ENCODE data around the gene SPRR3.
"Not testable (repeated sequence)": the region's sequence is repeated elsewhere in the genome, so short reads cannot be mapped to it uniquely, and the experiment has no call there.

SPRR3 gene

DNA sequence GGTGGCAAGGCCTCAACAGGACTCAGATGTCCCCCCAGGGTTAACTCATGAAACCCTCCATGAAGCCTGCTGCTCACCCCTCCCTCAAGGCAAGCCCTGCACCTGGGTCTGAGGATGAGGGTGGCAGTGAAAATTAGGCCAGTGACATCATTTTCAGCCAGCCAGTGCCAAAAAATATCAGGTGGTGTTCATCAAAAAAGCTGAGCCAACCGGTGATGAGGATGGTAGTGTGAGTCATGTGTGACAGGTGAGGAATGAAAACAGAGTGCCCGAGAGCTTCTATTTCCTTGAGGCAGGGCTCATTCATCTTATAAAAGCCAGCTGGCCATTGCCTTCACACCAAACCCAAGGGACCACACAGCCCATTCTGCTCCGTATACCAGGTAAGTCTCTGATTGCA, 17.8 kb upstream of the SPRR3 start, which contains the start of gene SPRR1A:
TSS of gene SPRR1A (plus strand) at position 339 of the 400 bp plus-strand sequence. CDS start 1,150 bp downstream, outside the sequence.
- DNase-seq (ENCODE audit: low spot score): no peak

DNA sequence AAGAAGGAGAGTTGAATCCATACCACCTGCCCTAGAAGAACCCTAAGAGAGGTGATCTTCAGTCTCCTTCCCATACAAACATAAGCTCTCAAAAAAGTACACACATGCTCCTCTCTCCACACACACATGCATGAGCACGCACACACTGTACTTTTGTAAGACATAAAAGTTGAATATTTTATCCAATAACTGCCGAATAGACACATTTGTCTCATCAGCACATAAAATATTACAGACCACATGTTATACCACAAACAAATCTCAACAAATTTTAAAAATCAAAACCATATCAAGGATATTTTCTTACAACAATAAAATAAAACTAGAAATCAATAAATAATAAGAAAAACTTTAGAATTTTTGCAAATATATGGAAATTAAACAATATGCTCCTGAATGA, 15.0 kb upstream of the SPRR3 start:
- DNase-seq (ENCODE audit: low spot score): no peak

DNA sequence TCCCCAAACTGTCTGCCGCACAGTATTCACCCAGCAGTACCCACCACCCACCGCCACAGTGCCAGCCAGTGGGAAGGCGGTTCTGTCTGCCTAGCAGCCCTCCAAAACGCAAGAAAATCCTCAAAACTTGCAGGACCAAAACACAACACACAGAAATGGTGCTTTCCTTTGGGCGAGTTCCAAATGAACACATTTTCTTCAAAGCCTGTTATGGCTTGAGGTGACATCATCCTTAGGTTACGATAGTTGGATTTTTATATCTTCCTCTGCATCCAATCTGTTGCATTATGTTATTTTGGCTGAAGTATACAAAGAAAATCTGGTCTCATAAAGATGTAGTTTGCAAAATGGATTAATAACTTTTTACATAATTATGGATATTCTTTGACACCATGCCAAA, 8.4 kb upstream of the SPRR3 start:
- DNase-seq (ENCODE audit: low spot score): no peak

DNA sequence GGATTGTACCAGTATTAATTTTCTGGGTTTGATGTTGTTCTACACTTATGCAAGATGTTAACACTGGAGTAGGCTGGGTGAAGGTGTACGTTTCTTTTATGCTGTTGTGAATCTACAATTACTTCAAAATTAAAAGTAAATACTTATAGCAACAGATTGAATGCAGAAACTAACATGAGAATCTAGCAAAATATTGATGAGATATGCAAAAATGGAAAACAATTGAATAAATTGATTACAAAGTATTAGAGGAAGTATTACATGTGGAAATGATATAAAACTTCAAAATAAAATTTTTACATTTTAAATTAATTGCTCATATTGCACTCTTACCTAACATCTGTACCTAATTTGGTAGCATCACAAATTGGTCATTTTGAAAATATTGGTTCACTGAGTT, 5.7 kb upstream of the SPRR3 start:
- DNase-seq (ENCODE audit: low spot score): no peak

DNA sequence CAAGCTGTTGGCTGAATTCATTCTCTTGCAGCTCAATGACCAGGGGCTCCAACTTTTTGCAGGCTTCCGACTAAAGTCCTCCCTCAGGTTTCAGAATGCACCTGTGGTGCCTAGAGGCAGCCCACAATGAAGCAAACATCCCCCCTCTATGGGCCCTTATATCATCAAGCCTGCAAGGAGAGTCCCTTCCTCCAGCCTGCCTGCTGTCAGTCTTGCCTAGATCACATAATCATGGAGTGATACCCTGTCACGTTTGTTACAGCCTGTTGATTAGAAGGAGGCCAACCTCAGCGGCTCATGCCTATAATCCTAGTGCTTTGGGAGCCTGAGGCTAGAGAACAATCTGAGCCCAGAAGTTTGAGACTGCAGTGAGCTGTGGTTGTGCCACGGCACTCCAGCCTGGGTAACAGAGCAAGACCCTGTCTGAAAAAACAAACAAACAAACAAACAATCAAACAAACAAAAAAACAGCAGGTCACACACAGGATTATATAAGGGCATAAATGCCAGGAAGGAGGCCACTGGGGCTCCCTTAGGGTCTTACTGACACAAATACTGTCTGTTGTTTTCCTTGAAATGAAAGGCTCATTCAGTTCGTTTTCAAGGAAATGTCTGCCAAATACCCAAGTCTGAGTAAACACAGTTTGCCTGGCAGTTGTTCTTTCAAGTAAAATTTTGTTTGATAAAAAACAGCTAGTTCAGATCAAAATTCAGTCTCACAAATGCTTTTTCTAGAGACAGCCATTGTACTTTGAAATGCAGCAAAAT, 4.7 kb upstream of the SPRR3 start:
- no peak for DNase-seq (ENCODE audit: low spot score)

DNA sequence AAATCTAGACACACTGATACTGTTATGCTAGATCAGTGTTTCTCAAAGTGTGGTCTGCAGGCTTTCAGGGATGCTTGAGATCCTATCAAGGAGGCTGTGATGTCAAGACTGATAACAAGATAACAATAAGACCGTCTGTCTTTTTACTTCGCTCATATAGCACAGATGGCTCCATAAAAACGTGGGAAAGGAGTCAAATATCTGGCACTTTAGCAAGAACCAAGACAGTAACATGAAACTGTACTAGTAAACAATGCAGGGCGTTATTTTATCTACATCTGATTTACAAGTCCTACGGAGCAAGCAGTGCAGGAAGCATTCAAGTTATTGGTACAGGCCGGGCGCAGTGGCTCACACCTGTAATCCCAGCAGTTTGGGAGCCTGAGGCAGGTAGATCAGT, 3.6 kb upstream of the SPRR3 start:
- DNase-seq (ENCODE audit: low spot score): no peak

DNA sequence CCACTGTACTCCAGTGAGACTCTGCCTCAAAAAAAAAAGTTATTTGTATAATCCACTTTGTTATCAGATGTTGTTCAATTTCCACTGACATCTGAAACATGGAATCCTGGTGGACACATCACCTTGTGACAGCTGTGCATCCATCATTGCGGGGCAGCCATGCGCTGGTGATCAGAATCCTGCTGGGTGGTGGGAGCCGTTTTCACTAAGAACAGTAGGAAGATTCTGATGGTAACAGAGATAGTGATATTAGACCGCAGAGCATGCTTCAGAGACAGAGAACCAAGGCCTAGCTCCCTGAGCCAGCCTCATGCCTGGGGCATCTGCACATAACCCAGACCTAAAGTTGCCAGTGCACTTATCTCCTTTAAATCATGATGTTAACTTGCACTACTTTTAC, 3.1 kb upstream of the SPRR3 start:
- no peak for DNase-seq (ENCODE audit: low spot score)

DNA sequence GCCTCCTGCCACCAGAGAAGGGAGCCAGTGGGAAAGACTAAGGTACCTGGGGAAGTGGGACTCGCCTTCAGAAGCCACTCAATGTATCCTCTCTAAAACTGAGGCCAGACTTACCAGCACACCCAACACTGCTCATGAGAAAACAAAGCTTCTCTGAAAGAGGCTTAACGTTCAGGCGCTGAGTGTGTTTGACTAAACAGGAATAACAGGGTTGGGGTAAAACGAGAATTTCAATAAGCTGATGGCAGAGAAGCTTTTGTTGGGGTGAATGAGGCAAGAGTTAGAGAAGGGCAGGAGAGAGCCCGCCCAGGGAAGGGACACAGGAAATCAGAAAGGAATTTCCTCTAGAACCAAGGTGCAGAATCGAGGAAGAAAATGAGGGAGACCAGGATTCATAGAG, 1.7 kb upstream of the SPRR3 start:
- no peak for DNase-seq (ENCODE audit: low spot score)

DNA sequence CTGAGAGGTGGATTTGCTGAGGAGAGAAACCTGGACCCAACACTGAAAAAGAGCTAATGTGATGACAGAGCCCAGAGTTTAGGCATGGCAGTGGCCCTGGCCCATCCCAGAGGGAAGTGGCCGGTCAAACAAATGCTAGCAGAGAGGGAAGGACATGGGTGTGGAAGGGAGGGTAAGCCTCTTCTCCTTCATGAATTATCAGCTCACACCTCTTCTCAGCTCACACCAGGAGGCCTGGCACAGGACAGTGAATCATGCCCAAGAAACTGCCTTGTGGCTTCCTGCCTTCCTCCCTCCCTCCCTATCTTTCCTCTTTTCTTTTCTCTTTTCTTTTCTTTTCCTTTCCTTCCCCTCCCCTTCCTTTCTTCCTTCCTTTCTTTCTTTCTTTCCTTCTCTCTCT, 1.3 kb upstream of the SPRR3 start:
- no peak for DNase-seq (ENCODE audit: low spot score)

DNA sequence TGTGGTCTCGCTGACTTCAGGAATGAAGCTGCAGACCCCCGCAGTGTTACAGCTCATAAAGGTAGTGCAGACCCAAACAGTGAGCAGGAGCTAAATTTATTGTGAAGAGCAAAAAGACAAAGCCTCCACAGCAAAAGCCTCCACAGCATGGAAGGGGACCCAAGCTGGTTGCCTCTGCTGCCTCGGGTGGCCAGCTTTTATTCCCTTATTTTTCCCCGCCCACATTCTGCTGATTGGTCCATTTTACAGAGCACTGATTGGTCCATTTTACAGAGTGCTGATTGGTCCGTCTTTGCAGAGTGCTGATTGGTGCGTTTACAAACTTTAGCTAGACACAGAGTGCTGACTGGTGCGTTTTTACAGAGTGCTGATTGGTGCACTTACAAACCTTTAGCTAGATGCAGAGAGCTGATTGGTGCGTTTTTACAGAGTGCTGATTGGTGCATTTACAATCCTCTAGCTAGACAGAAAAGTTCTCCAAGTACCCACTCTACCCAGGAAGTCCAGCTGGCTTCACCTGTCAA, 9.7 kb downstream of the SPRR3 start:
- not testable (repeated sequence) for DNase-seq (ENCODE audit: low spot score)

DNA sequence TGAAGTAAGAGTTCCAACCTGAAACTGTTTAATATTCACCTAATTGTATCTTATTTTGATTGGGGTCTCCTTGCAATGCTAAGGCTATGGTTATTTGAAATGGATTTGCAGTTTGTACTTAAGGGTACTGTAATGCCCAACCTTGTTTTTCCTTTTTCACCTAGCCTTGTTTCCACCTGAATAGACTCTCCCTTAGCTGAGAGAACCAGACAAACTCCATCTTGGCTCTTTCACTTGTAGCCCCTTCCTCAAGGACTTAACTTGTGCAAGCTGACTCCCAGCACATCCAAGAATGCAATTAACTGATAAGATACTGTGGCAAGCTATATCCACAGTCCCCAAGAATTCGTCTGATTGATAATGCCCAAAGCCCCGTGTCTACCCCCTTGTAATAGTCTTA, 20.3 kb downstream of the SPRR3 start:
- DNase-seq (ENCODE audit: low spot score): not testable (repeated sequence)

DNA sequence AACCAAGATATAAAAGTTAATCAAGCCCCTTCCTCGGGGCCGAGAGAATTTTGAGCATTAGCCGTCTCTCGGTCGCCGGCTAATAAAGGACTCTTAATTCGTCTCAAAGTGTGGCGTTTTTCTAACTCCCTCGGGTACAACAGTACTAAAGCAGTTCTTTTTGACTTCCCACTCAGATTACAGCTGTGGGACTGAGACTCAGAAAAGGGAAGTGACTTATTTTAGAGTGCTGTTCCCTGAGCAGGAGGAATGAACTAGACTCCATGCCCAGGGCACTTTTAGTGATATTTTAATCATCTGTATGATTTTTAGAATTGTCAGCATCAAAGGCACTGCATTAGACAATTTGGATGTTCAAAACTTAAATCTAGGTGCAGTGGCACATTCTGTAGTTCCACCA, 20.8 kb downstream of the SPRR3 start:
- not testable (repeated sequence) for DNase-seq (ENCODE audit: low spot score)

DNA sequence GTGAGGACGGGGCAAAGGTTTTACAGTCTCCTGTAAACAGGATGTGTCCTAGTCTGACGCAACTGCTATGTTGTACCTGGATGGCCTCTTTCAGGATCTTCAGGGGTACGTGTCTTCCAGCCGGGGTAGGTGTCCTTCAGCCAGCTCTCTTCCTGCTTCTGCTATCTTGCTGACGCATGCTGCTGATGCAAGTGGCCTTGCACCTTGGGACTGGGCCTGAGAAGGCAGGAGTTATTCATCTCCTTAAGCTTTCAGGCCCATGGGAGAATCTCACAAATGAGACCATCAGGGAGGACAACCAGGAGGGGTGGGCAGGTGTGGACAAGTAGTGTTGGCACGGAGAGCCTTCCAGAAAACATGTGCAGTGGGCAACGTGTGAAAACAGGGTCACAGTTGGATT, 21.6 kb downstream of the SPRR3 start:
- no peak for DNase-seq (ENCODE audit: low spot score)

DNA sequence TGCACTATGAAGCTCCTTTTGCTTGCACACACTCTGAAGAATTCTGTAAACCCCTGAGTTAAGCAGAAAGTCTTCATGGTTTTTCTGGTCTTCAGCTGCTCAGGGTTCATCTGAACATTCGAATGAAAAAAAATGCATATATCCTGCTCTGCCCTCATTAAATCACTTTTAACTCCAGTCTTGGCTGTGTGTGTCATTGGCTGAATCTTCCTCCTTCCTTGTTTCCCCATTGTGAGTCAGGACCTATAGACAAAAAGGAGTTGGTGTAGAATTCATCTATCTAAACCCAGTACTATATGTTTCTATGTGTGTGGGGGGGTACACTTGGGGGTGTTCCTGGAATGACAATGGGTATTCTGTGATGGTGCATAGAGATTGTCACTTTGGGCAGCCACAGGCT, 22.9 kb downstream of the SPRR3 start:
- no peak for DNase-seq (ENCODE audit: low spot score)

DNA sequence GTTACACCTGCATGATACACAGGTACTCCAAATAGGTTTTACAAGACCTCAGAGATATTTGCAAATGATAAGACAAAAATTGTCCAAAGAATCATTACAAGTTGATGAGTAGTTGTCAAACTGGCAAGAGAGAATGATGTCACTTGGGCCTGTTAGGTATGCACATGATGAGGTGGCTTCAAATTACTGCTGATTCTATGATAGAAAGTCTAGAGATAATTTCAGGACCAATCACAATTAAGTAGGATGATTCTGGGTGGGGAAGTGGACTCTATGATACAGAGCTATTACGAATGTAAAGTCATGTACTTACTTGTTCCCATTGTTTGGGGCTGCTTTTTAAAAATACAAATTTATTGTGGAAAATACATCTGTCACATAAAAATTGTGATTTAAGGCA, 24.2 kb downstream of the SPRR3 start:
- no peak for DNase-seq (ENCODE audit: low spot score)

DNA sequence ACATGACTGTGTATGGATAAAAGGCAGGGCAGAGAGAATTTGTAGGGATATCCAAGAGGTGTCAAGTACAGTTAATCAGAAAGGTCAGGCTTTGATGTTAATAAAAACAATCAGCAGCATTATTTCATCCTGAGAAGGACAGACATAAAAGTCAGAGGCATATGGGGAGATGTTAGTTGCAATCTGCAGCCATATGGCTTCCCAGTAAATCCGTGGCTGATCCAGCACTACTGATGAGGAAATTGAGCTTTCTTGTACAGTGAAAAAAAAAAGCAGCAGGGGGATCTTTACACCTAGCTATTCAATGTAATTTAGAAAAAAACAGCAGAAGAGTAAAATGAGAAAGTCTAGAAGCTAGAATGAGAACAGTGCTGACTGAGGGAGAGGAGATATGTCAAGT, 27.2 kb downstream of the SPRR3 start:
- DNase-seq (ENCODE audit: low spot score): no peak

DNA sequence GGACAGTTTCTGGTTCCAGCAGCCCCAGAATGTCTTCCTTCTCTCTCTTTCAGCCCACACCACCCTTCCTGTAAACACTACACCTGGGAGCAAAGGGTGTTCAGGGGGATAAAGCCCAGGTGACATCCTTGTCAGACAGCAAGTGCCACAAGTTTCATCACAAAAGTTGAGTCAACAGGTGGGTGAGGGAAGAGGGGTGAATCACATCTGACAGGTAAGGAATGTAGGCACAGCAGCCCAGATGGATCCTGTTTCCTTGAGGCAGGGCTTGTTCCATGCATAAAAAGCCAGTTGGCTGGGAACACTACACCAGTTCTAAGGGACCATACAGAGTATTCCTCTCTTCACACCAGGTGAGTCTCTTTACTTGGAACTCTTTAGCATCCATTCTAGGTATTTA, 29.3 kb downstream of the SPRR3 start, which contains the start of gene SPRR1B:
TSS of gene SPRR1B (plus strand) at position 309 of the 400 bp plus-strand sequence. CDS start 1,143 bp downstream, outside the sequence.
- DNase-seq (ENCODE audit: low spot score): no peak

DNA sequence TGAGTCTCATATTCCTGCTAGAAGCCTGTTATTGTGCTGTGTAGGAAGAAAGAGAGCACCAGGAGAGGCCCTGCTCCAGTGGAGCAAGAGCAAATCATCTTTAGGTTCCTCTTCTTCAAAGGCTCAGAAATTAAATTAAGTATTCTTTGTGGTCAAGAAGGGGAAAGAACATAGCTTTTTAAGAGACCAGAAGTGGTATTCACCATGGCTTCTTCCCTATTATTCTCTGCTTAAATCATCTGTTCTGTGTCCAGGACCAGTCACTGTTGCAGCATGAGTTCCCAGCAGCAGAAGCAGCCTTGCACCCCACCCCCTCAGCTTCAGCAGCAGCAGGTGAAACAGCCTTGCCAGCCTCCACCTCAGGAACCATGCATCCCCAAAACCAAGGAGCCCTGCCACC, 30.5 kb downstream of the SPRR3 start:
- DNase-seq (ENCODE audit: low spot score): no peak

DNA sequence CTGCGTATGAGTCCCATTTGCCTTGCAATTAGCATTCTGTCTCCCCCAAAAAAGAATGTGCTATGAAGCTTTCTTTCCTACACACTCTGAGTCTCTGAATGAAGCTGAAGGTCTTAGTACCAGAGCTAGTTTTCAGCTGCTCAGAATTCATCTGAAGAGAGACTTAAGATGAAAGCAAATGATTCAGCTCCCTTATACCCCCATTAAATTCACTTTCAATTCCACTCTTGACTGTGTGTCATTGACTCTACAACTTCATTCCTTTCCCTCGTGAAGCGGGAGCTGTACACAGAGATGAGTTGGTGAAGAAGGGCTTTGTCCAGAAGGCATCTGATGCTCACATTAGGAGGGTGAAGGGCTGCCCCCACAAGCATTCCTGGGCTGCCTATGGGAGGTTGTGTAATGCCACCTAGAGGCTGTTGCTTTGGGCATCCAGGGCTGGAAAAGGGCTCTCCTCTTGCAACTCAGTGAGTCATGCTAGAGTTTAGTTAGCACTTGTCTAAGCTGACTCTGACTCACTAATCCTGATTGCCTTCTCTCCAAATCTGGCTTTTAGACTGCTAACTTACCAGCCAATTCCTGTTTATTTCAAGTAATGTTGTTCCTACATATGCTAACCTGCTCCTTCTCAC, 31.2 kb downstream of the SPRR3 start:
- DNase-seq (ENCODE audit: low spot score): peak; percentile 90

DNA sequence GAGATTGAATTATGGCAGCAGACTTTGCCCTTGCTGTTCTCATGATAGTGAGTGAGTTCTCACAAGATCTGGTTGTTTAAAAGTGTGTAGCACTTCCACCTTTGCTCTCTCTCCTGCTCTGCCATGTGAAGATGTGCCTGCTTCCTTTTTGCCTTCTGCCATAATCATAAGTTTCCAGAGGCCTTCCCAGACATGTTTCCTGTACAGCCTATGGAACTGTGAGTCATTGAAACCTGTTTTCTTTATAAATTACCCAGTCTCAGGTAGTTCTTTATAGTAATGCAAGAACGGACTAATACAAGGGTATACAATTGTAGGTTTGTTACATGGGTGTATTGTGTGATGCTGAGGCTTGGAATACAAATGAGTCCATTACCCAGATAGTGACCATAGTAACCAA, 33.7 kb downstream of the SPRR3 start:
- no peak for DNase-seq (ENCODE audit: low spot score)

DNA sequence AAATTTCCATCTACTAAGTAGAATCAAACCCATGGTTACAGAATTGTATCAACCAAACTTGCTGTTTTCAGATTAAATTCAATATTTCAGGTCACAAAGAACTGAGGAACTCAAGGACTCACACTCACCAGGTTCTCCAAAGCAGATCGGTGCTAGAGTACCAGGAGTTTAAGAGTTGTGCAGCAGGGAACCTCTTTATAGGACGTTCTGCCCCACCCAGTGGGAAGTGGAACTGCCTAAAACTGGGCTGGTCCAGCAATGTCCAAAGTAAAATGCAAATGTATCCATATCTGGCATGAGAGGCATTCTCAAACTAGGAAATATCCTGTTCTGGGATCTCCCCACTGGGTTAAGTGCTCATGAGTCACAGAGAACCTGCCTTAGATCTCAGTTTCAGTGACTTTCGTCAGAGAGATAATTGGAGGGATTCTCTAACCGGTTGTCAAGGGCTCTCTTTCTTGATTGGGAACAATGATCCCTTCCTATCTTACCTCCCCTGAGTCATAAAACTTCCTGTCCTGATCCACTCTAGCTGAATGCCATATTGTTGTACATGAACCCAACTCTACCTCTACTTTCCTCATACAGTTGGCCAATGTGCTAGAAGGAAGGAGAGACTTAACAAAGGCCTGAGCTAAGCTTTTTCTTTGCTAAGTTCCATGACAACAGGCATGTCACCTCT, 39.5 kb downstream of the SPRR3 start, which contains the start of gene SPRR2D:
TSS of gene SPRR2D (minus strand) at position 171 of the 682 bp plus-strand sequence. CDS start 774 bp downstream, outside the sequence.
- DNase-seq (ENCODE audit: low spot score): no peak

DNA sequence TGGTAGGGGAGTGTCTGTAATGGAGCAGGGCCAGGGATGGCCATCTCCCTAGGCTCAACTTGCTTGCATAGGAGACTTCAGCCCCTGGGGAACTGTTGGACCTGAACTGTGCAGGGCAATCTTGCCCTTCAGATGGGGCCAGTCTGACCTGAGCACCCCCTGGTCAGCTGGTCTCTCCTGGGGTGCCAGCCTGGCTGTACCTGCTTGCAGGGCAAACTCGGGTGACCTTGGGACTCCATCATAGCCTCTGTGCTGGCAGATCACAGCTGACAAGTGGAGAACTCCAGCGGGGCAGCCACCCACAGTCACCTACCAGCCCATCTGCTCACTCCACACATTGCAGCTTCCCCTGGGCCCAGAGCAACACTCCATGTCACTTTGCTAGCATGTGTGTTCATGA, 47.7 kb downstream of the SPRR3 start:
- no peak for DNase-seq (ENCODE audit: low spot score)
